NCI-H345 treated with DMSO at 0.1 percent for 48 hours (cell line): ENCODE measurements around the gene TFR2.

Experiments
- DNase-seq: peaks from one replicate; lab custom pipeline; 2025; ENCODE audit not compliant: unreplicated experiment; lab: John Stamatoyannopoulos, UW

The TFR2 gene

DNA sequence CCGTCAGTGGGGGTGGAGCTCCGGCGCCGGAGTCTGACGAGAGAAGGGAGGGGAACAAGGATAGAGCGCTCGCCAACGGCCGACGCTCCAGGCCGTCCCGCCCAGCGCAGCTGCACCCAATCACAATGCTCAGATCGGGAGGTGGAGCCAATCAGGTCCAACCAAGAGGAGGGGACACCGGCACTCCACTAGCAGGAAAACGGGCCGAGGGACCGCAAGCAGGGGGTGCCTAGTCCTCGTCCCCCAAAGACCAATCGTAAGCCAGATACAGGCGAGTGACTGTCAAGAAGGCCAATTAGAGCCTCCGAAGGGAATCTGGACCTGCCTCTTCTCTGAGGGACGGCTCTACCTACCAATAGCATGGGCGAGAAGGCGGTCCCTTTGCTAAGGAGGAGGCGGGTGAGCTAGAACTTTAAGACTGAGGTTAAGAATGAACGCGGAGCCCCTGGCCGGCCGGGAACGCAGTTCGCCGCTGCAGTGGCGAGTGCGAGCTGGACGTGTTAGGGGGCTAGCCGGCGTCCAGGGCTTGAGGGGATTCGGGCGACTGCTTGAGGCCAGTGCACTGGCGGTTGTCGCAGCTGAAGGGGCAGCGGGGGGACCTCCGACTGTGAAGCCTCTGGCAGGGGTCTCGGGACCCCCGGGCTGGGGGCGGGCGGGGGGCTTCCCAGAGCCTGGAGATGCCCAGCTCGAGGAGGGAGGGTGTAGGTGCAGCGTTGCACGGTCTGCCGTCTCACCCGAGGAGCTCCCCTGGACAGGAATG, 54.9 kb downstream of the TFR2 start, which contains the start of gene FBXO24:
TSS of gene FBXO24 (plus strand) at position 63 of the 760 bp plus-strand sequence. CDS start at position 361, 298 bp downstream.
- peak; percentile 98 for DNase-seq

DNA sequence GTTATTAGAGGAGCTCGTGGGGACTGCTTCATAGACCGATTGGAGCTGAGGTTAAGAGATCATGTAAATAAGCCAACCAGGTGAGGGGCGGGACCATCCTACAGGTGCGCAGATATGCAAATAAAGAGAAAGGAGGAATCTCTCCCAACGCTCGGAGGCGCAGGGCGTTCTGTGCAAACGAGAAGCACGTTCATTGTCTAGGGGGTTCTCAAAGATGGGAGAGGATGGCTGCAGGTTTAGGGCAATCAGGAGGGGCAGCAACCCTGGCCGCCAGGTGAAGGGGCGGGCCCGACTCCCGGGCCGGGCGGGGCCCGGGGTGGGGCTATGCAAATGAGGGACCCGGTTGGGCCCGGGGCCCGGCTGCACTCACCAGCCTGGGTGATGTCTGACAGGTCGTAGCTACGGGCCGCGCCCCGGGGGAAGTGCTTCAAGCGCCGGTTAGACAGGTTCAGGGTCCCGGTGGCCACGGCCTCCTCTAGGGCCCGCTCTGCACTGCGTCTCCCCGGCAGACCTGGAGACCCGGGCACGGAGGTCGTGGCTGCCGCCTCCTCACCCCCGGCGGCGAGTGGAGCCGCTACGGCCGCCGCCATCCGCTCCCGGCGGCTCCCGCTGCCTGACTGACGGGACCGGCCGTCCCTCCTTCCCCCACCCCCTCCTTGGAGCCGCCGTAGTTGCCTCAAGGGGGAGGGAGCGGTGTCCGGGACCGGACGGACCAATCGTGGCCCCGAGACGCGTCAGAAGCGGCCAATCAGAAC, 55.7 kb downstream of the TFR2 start, which contains the start of gene LRCH4:
TSS of gene LRCH4 (minus strand) at position 619 of the 755 bp plus-strand sequence. CDS start at position 590, 29 bp downstream.
- DNase-seq = peak; percentile 53

DNA sequence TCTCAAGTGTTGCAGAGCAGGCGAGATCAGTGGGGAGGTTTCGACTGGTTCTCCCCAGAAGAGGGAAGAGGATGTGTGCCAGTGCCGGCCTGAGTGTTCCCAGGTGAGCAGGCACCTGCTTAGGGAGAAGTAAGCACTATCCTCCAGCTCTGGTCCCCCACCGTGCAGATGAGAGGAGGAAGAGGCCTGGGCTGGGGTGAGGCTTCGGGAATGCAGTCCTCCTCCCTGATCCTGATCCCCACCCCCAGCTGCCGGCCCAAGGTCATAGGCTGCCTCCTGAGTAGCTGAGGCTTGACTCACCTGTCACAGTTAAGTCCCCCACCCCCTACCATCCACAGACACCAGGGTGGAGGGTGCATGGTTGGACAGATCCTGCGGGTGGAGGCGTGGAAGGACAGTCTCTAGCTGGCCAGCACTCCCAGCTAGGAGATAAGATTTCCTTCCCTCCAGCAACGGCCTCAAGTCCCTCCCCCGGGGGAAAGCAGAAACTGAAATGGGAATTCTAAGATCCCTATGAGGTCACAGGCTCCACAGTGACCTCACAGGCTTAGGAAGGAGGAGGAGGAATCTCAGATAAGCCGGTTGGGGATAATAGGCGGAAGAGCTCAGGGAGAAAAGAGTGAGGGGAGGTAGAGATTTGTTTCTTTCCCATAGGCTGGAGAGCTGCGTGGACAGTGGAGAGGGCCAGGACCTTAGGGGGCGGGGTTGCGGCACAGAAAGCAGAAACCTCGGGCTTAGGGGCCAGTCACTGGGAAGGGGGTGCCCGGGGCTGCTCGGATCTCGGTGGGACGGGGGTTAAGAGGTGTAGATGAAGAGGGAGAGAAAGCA, 56.5 kb downstream of the TFR2 start:
- DNase-seq = no peak

DNA sequence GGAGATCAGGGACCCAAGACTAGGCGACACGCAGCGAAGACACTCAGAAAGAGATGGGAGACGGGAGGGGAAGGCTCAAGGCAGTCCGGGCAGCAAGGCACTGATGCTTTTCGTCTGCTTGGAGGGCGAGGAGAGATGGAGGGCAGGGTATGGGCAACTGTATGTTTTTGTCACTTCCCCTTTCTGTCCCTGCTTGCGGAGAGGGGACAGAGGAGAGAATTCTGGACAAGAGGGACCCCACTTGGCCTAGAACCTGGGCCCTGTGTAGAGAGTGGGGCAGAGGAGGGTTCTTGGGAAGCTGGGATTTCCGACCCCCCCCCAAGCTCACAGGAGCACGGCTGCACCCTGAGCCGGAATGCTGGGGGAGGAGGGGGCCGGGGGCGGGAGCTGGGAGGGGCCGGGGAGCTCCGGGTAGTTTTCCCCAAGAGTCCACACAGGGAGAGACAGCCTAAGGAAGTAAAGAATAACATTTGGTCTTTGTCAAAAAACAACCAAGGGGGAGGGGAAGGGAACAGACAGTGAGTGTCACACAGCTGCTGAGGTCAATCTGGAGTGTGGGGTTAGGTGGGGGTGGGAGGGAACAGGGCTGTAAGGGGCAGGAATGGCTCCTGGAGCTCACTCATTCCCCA, 57.2 kb downstream of the TFR2 start:
- no peak for DNase-seq

DNA sequence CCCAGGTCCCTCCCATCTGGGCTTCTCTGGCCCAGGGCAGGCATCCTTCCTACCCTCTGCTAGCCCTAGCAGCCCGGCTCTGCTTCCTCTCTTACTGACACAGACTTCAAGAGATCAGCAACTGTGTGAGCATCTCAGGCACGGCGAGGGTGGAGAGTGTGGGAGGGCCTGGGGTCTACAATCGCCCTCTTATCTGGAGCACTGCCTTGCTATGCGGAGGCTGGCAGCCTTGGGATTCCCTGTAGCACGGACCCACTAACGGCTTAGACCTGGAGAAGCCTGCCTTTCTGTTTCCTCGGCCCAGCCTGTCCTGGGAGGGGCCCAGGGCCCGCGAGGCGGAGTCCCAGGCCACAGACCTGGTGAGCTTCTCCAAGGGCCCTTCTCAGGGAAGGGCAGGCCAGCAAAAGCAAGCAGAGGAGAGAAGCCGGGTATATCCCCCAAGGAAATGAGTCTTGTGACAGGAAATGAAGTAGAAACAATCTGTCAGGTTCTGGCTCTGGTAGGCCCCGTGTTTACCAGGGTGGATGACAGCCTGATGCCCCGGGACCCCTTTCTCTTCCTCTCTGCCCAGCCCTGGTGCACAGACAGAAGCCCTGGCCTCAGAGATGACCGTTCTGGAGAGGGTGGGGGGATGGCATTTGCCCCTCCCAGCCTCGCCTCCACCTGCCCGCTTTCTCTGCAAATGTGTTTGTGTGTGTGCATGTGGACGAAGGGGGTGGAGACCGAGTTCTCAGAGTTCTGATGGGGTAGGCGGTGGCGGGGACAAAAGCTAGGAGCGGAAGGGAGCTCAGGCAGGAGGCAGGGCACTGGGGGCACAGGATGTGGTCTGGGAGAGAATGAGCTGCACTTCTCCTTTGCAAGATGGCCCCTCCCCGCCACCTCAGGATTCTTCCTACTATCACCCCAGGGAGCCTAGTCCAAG, 58.0 kb downstream of the TFR2 start:
- no peak for DNase-seq

DNA sequence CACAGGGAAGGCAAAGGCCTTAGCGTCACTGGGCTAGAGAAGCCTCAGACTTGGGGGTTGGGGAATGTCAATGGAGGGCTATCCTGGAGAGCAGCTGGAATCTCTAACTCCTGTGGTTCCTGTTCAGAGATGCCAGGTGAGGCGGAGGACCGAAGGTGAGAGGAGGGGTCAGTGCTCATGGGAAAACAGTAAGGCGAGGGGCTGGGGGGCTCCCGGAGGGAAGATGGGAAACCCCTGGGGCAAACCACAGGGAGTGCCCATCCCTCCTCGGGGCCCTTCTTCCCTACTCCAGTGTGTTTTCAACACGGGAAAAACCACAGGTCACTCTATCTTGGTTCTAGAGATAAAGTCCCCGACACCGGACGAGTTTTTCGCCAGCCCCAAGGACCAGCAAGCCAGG, 58.7 kb downstream of the TFR2 start:
- no peak for DNase-seq

DNA sequence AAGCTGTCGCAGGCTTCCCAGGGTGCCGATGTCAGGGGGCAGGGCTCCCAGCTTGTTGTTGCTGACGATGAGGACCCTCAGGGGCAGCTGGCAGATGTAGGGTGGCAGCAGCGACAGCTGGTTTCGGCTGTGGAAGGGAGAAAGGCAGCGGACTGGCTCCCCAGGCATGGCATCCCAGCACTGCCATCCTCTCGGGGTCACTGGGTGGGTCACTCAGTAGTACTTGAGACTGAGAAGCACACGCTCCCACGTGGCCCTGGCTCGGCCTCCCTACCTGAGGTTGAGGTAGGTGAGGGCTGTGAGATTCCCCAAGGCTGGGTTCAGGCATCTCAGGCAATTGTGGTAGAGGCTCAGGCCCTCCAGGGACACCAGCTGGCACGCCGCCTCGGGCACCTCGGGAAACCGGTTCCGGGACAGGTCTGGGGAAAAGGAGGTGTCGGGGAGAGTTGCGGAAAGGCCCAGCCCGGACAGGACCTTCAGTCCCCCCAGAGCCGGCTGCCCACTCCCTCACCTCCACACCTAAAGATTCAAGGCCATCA, 59.2 kb downstream of the TFR2 start:
- DNase-seq = no peak

DNA sequence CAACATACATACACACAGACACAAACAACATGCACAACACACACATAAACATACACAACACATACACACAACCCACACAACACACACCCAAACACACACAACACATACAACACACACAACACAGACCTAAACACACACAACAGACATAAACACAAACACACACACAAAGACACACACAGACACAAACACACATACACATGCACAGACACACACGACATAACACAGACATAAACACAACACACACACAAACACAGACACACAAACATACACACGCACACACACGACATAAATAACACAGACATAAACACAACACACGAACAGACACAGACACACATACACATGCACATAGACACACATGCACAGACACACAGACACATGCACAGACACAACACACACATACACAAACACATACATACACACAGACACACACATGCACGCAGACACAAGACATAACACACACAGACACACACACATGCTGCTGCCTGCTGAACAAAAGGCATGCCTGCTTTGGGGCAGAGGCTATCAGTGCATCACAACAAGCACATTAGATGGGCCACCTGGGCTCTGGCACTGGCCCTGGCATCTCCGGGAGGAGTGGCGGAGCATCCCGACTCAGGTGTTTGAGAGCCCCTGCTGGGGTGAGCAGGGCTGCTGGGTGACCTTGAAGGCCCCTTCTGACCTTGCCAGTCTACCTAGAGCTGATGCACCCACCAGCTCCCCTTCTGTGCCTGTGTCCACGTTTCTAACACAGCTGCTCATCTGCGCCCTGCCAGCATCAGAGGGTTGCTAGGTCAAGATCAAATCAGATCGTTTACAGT, 60.7 kb downstream of the TFR2 start:
- DNase-seq = no peak

DNA sequence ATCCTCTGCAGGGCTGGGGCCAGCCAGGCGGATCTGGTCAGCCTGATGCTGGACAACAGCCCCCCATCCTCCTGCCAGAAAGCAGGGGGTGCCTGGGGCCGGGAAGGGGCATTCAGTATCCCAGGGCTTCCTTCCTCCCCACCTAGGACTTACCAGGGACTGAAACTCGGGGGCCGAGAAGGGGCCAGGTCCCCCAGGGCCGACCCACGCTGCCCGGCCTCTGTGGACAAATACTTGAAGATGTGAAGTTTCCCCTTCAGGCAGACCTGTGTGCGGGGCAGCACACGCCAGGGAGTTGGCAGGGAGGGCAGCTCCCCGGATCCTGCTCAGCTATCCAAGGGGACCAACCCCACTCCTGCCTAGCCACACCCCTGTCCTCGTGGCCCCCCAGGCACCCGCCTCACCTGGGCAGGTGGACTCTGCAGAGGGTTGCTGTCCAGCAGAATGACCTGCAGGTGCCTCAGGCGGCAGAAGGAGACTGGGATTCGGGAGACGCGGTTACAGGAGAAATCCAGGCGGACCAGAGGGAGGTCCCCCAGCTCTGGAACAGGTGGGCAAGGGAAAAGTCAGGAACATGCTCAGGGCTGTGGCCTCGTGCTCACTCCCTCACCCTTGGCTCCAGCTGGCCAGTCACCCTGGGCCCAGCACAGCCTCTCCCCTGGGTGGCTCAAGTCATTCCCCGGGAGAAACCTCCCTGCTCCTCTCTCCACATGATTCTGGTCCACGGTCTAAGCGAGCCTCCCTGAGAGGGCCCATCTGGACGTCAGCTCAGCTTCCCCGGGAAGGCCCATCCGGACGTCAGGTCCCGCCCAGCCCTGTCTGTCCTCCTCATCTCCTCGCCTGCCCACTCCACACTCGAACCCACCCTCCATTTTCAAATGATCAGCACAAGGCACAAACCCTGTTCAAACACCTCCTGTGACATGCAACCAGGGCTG, 62.8 kb downstream of the TFR2 start:
- DNase-seq = no peak

DNA sequence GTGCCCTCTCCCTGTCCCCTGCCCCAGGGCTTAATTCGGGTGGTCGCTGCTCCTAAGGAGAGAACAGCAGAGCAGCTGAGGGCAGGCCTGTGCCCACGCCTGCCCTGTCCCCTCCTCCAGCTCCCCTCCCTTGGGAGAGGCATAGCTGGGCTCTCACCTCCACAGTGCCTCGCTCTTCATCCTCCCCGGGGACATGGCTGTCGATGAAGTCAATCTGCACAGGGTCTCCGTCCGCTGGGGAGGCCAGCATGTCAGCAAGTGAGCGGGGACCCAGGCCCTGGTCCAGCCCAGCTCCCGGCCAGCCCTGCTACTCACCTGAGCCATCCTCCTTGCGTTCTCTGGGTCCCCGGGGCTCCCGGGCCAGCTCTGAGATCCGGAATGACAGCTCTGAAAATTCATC, 63.8 kb downstream of the TFR2 start:
- no peak for DNase-seq

DNA sequence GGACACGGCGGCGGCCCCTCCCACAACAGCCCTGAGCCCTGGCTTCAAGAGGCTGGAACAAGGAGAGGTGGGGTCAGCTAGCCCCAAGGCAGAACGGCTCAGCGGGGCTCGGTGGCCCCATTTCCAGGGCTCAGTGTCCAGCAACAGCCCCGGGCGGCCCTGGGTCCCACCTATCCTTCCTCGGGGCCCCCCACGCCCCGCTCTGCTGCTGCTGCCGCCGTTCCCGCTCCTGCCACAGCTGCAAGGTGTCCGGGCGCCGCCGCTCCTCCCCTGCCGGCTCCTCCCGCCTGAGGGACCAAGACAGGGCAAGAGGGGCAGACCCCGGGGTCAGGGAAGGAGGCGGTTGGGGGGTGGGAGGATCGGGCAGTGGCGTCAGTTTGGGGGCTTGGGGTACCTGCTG, 64.2 kb downstream of the TFR2 start:
- DNase-seq = no peak

DNA sequence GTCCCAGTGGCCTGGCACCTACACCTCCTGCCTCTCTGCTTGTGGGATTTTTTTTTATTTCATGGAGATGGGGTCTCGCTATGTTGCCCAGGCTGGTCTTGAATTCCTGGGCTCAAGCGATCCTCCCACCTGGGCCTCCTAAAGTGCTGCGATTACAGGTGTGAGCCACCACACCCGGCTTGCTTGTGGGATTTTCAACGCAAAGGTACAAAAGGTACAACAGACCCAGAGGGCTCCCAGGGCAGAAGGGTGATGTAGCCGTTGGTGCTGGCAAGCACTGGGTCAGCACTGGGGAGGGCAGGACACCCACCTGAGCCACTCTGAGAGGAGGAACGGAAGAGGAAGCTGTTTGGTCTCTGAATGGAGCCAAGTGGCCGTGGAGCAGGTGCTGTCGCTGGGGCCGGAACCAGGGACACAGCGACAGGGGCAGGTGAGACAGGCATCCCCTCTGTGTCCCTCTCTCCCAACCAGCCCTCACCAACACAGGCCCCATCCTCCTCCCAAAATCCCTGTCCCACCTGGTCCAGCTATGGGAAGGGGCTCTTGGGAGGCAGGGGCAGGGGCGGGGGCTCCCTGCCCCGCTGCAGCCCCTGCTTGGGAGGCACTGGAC, 64.9 kb downstream of the TFR2 start:
- no peak for DNase-seq

DNA sequence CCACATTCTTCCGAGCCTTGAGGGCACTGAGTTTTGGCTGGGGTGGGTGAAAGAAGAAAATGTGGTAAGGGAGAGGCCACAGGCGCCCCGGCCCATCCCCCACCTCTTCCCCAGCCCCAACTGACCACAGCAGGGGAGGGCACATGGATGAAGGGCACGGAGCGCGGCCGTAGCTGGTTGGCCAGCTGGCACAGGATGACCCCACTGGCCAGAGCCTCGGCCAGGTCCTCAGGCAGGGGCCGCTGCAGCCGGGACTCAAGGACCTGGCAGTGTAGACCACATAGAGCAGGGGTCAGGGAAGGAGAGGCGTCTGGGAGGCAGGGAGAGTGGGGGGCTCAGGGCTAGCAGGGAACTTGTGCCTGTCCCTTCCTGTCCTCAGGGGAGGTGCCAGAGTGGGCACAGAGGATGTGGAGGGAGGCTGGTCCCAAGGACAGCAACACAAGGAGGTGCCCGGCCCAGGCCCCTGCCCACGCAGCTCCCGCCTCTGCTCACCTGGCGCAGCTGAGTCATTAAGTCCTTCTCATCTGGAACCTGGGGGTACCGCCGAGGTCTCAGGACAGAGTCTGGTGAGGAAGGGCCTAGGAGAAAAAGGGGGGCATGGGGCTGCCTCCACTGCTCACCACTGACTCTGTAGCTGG, 65.5 kb downstream of the TFR2 start:
- no peak for DNase-seq

DNA sequence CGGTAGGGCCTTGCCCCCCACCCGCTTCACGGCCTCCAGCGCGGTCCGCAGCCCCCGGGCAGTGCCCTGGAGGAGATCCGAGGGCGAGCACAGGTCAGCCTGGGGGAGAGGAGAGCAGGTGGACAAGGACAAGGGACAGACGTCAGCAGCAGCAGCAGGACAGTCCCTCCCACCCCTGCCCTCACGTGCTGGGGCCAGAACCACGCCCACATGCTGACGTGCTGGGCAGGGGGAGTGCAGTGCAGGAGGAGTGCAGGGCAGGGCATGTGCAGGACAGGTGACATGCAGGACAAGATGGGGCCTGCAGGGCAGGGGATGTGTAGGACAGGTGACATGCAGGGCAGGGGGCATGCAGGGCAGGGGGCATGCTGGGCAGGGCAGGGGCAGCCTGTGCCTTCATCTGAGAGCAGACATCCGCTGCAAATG, 66.1 kb downstream of the TFR2 start:
- DNase-seq = no peak

DNA sequence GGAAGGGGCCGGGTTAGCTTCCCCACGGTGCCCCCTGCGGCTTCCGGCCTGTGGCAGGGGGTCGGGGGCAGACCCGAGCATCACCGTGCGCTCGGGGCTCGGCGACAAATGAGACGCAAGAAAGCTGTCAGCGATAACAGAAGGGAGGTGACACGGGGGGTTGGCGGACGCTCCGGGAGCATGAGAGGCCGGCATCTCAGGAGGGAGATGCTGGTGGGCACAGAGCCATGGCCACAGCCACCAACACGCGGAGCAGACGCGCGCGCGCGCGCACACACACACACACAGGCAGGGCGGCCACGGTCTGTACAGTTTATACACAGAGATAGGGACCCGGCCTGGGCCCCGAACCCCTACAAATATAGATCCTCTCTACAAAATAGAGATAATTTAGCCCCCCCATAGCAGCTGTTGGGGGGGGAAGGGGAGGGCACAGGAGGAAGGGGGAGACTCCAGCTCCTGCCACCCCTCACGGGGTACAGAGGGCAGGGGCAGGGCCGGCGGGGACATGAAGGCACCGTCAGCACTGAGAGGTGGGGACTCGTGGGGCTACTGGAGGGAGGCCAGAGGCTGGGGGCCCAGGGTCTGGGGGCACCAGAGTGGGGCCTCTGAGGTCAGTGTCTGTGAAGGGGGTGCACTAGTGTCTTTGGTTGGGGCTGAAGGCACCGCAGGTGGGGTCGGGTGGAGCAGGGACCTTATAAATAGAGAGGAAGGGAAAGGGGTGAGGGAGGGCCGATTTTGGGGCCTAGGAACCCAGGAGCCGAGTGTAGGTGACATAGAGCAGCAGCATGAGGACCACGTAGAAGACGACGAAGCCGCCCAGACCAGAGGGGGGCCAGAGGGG, 66.8 kb downstream of the TFR2 start:
- DNase-seq = no peak
